Left lung (tissue), 10 donors: ENCODE data around the gene COQ8A. TPM values are rescaled to one million over a fixed set of nuclear protein-coding genes. Genes with fewer than 3 reads are reported as not detected.

Experiments used
- ATAC-seq: fragments of 200-7000 bp; cut with Tn5 transposase; one replicate; pipeline ENCODE4 v1.9.1; 2020; ENCODE audit warnings: moderate library complexity
- DNase-seq, 4 donors: peaks; one replicate each; pipeline ENCODE4 v3.0.0-alpha.2; 2013 to 2020
- H3K27ac ChIP-seq, 2 donors: fragments of 200-600 bp; sonication (generic) in 1 of 2; one replicate each; pipeline versions ENCODE4 v1.5.0 to v1.8.0; 2020 to 2021
- H3K27me3 ChIP-seq, 2 donors: fragments of 200-600 bp; sonication (generic) in 1 of 2; one replicate each; pipeline versions ENCODE4 v1.5.0 to v1.8.0; 2020 to 2021
- H3K36me3 ChIP-seq, 2 donors: fragments of 200-600 bp; sonication (generic) in 1 of 2; one replicate each; pipeline versions ENCODE4 v1.5.0 to v1.8.0; 2020 to 2021
- H3K4me1 ChIP-seq, 2 donors: fragments of 200-600 bp; one replicate each; pipeline ENCODE4 v1.8.0; 2021
- H3K4me3 ChIP-seq, 2 donors: fragments of 200-600 bp; sonication (generic) in 1 of 2; one replicate each; pipeline versions ENCODE4 v1.5.0 to v1.8.0; 2020 to 2021; ENCODE audit warnings: mild to moderate bottlenecking in 1 of 2
- H3K9me3 ChIP-seq, 2 donors: fragments of 200-600 bp; sonication (generic) in 1 of 2; one replicate each; pipeline versions ENCODE4 v1.5.0 to v1.8.0; 2020 to 2021
- CTCF ChIP-seq, 2 donors: fragments of 200-600 bp; sonication (generic) in 1 of 2; IDR thresholded peaks; one replicate each; pipeline versions ENCODE4 v1.5.0 to v1.8.0; 2021; ENCODE audit warnings: antibody characterized with exemption in 2 of 2
- intact Hi-C, 2 donors: fragments of 100-400 bp; cut with DNase I; formaldehyde crosslinking; loops; one replicate each; pipeline versions ENCODE4 v1.11.2 to v1.14.2; 2022
- polyA plus RNA-seq, 6 donors: library from polyadenylated mRNA; unstranded; fragments of 120-200 nt; gene quantifications; one replicate each; pipeline ENCODE4 v1.2.1, GENCODE V29; 2013; ENCODE audit not compliant: insufficient read length in 6 of 6
- total RNA-seq, 2 donors: library from RNA; stranded (reverse); fragmentation: NEBNext Ultra II Directional; extraction: Animal tissue kit (Norgen Biotek cat#: 25700); gene quantifications; one replicate each; pipeline ENCODE4 v1.2.1, GENCODE V29; 2021
- donor health status: DM: no; HTN: yes; CAD: no.
- donor health status: DM: no; HTN: no; CAD: no.

Gene COQ8A
- total and polyA plus RNA-seq, 8 donors = 14.5 to 41.5 (median 32.2) TPM

GRCh38 chr1:226971765-226972164, 31.7 kb downstream of the COQ8A start:
- Histone ChIP-seq H3K36me3 (peaks cover 0 to 11% of the 10 kb centered on the region in 2 donors), H3K4me1 (peaks cover 18 to 26% of the 10 kb centered on the region in 2 donors), H3K9me3 (peaks cover 0 to 8% of the 10 kb centered on the region in 2 donors), H3K4me3 (no peak overlapping the region), H3K27ac (no peak overlapping the region), H3K27me3 (no peaks in the 10 kb centered on the region)
- intact Hi-C loops = no loop called here
- TF ChIP-seq CTCF (IDR thresholded peaks at IDR 0.05) = no peak
- DNase-seq (no peak), ATAC-seq (no peak)

- no peaks in the 10 kb centered on the region for H3K27me3 ChIP-seq
- no peak for DNase-seq
- peak overlapping the region in 1 of 2 donors; percentile 57 for H3K27ac ChIP-seq
- H3K9me3 ChIP-seq = peaks cover 0 to 8% of the 10 kb centered on the region in 2 donors
- no peak for TF ChIP-seq CTCF (IDR thresholded peaks at IDR 0.05)
- H3K4me3 ChIP-seq = no peak overlapping the region
- ATAC-seq = no peak
- intact Hi-C loops = no loop called here
- peaks cover 0 to 15% of the 10 kb centered on the region in 2 donors for H3K36me3 ChIP-seq
- peaks cover 18 to 26% of the 10 kb centered on the region in 2 donors for H3K4me1 ChIP-seq
These were observed 32.8 kb downstream of the COQ8A start for GRCh38 chr1:226972931-226973330.

- DNase-seq (no peak), ATAC-seq (peak; percentile 23)
- Histone ChIP-seq H3K36me3 (peaks cover 0 to 15% of the 10 kb centered on the region in 2 donors), H3K4me1 (peaks cover 18 to 26% of the 10 kb centered on the region in 2 donors), H3K4me3 (no peak overlapping the region), H3K27me3 (no peaks in the 10 kb centered on the region), H3K9me3 (peaks cover 0 to 8% of the 10 kb centered on the region in 2 donors), H3K27ac (peak overlapping the region; percentile 57 to 75)
- intact Hi-C loops = no loop called here
- no peak for TF ChIP-seq CTCF (IDR thresholded peaks at IDR 0.05)
These were observed 33.3 kb downstream of the COQ8A start for GRCh38 chr1:226973371-226973897.

GRCh38 chr1:226973898-226974543, 33.9 kb downstream of the COQ8A start:
- peak overlapping the region; percentile 57 to 75 for H3K27ac ChIP-seq
- ATAC-seq = peak; percentile 87
- peak in 1 of 4 donors; percentile 11 for DNase-seq

More at GRCh38 chr1:226973898-226974543, 33.9 kb downstream of the COQ8A start:
- TF ChIP-seq CTCF (IDR thresholded peaks at IDR 0.05) = no peak
- H3K36me3 ChIP-seq = peaks cover 0 to 15% of the 10 kb centered on the region in 2 donors
- H3K4me1 ChIP-seq = peaks cover 18 to 26% of the 10 kb centered on the region in 2 donors
- no peak overlapping the region for H3K4me3 ChIP-seq
- intact Hi-C loops = no loop called here
- peaks cover 0 to 8% of the 10 kb centered on the region in 2 donors for H3K9me3 ChIP-seq
- no peaks in the 10 kb centered on the region for H3K27me3 ChIP-seq
